HepG2 (cell line): ENCODE results near the gene TMEM250. TPM values are rescaled to one million over a fixed set of nuclear protein-coding genes. Genes with fewer than 3 reads are reported as not detected.

Experiments
- ATAC-seq: fragments of 200-7000 bp; cut with Tn5 transposase; 3 replicates; pipeline ENCODE4 v1.9.1; 2020; ENCODE audit warnings: mild to moderate bottlenecking, moderate library complexity
- BruUV-seq: library from RNA; stranded (reverse); fragments of 400-500 nt; replicated peaks from 2 replicates; lab custom pipeline; 2021; lab: Mats Ljungman, UMichigan
- CTCF ChIA-PET: fragments of 300-600 bp; formaldehyde crosslinking; extraction: SDS; loops from one replicate; lab custom pipeline; 2021; ENCODE audit warnings: low total read pairs, inconsistent platforms, low intra/inter-chr PET ratio; lab: Yijun Ruan, JAX
- POLR2A ChIA-PET: fragments of 350-600 bp; sonication (Branson Sonifier 250); formaldehyde crosslinking; loops from one replicate; lab custom pipeline; 2020; ENCODE audit warnings: antibody characterized with exemption, inconsistent platforms; lab: Yijun Ruan, JAX
- DNase-seq: peaks from one replicate; pipeline ENCODE4 v3.0.0-alpha.2; 2015; ENCODE audit warnings: low spot score
- FAIRE-seq: peaks from 3 replicates; lab custom pipeline; 2011; peaks lifted over from hg19 to GRCh38; lab: Jason Lieb, UNC
- H2AFZ ChIP-seq: one replicate; pipeline ENCODE4 v1.6.1; 2011; ENCODE audit warnings: low read length, inconsistent platforms
- H3K27ac ChIP-seq: fragments of 300-600 bp; 3 replicates; pipeline ENCODE4 v1.8.0; 2011; ENCODE audit warnings: mixed run types, mild to moderate bottlenecking, mixed read lengths, low read length, inconsistent platforms; ENCODE audit not compliant: insufficient read depth; ENCODE audit errors: extremely low read length
- H3K27me3 ChIP-seq, 2 experiments: fragments of 200-600 bp in 1 of 2; 2 replicates in 1 of 2; 3 replicates in 1 of 2; pipeline versions ENCODE4 v1.6.0 to v1.8.0; 2011; ENCODE audit warnings: low read length in 2 of 2, mild to moderate bottlenecking in 2 of 2, moderate library complexity in 2 of 2, inconsistent platforms in 1 of 2; ENCODE audit not compliant: insufficient read depth in 2 of 2, control insufficient read depth in 1 of 2
- H3K36me3 ChIP-seq, 2 experiments: fragments of 200-600 bp in 1 of 2; replicated peaks in 1 of 2; 2 replicates in 1 of 2; 3 replicates in 1 of 2; pipeline versions ENCODE4 v1.5.1 to v1.8.0; 2011; ENCODE audit warnings: low read length in 2 of 2, inconsistent platforms in 1 of 2; ENCODE audit not compliant: insufficient read depth in 2 of 2, control insufficient read depth in 1 of 2
- H3K4me1 ChIP-seq: 2 replicates; pipeline ENCODE4 v1.5.1; 2012; ENCODE audit warnings: low read length, inconsistent platforms; ENCODE audit not compliant: insufficient read depth
- H3K4me2 ChIP-seq: 2 replicates; pipeline ENCODE4 v1.6.0; 2011; ENCODE audit warnings: low read depth, low read length, inconsistent platforms
- H3K4me3 ChIP-seq, 3 experiments: fragments of 200-600 bp in 1 of 3; sonication (generic), shearing (Covaris generic) in 1 of 3; replicated peaks in 1 of 3; 2 replicates each; pipeline ENCODE4 v1.5.1; 2011 to 2016; ENCODE audit warnings: low read length in 3 of 3, inconsistent platforms in 2 of 3, low read depth in 2 of 3, mild to moderate bottlenecking in 2 of 3, control low read depth in 1 of 3, mixed read lengths in 1 of 3; ENCODE audit not compliant: insufficient read depth in 1 of 3
- H3K79me2 ChIP-seq: one replicate; pipeline ENCODE4 v1.6.1; 2011; ENCODE audit warnings: low read length, inconsistent platforms; ENCODE audit not compliant: insufficient read depth
- H3K9ac ChIP-seq: 2 replicates; pipeline ENCODE4 v1.6.0; 2011; ENCODE audit warnings: mild to moderate bottlenecking, low read depth, low read length, inconsistent platforms; ENCODE audit not compliant: insufficient read depth
- H3K9me3 ChIP-seq: 2 replicates; pipeline ENCODE4 v1.5.1; 2012; ENCODE audit warnings: mild to moderate bottlenecking, low read length
- H4K20me1 ChIP-seq: 2 replicates; pipeline ENCODE4 v1.6.0; 2011; ENCODE audit warnings: inconsistent platforms, mild to moderate bottlenecking, low read length, moderate library complexity; ENCODE audit not compliant: insufficient read depth
- DBP ChIP-seq: sonication (generic); formaldehyde crosslinking; IDR thresholded peaks from 2 replicates; pipeline ENCODE4 v1.4.0; 2020; ENCODE audit warnings: missing genetic modification reagents; ENCODE audit errors: not compliant biosample characterization
- MATR3 ChIP-seq: sonication (generic); formaldehyde crosslinking; IDR thresholded peaks from 2 replicates; pipeline ENCODE4 v1.4.0; 2020; ENCODE audit warnings: missing genetic modification reagents
- PRDM15 ChIP-seq: sonication (generic); formaldehyde crosslinking; IDR thresholded peaks from 2 replicates; pipeline ENCODE4 v1.4.0; 2020; ENCODE audit warnings: missing genetic modification reagents
- SMAD9 ChIP-seq: sonication (generic); formaldehyde crosslinking; IDR thresholded peaks from 2 replicates; pipeline ENCODE4 v1.5.1; 2020; ENCODE audit warnings: mild to moderate bottlenecking, missing genetic modification reagents
- STAT5B ChIP-seq: sonication (generic); formaldehyde crosslinking; IDR thresholded peaks from 2 replicates; pipeline ENCODE4 v1.4.0; 2020; ENCODE audit warnings: missing genetic modification reagents
- ZNF414 ChIP-seq: sonication (generic); formaldehyde crosslinking; IDR thresholded peaks from 2 replicates; pipeline ENCODE4 v1.5.0; 2020; ENCODE audit warnings: missing genetic modification reagents
- ZSCAN29 ChIP-seq: sonication (generic); formaldehyde crosslinking; conservative IDR thresholded peaks from 2 replicates; pipeline ENCODE4 v1.4.0; 2020; ENCODE audit warnings: mild to moderate bottlenecking, missing genetic modification reagents
- WGBS: methylation state at CpG from one replicate; pipeline ENCODE4 v1.1.6; 2017; ENCODE audit warnings: low lambda C conversion rate; 5-methylcytosine and 5-hydroxymethylcytosine counted together
- in situ Hi-C: cut with HindIII; loops from 2 replicates; pipeline ENCODE4 v1.10.0; 2017; ENCODE audit warnings: low pct_unique_long_range_greater_than_20kb; ENCODE audit not compliant: extremely low pct_ligation_motif_present
- intact Hi-C: fragments of 100-400 bp; cut with micrococcal nuclease; formaldehyde crosslinking; loops from one replicate; pipeline ENCODE4 v1.10.0; 2022; ENCODE audit not compliant: unreplicated experiment
- polyA plus RNA-seq, 8 experiments: library from polyadenylated mRNA; depleted of rRNA in 3 of 8; stranded (reverse) in 7 of 8; unstranded in 1 of 8; fragments of >200 nt; fragmentation: Illumina TruSeq in 4 of 8; extraction: Trizol in 4 of 8; gene quantifications; 2 replicates each; pipeline versions ENCODE4 v1.2.1 to v1.2.3, GENCODE V29; 2011 to 2016; ENCODE audit warnings: low read depth in 4 of 8, missing spikeins in 1 of 8, mixed read lengths in 1 of 8; ENCODE audit not compliant: insufficient read depth in 1 of 8
- total RNA-seq, 5 experiments: library from RNA; depleted of rRNA; stranded (reverse); fragments of >200 nt; fragmentation: Illumina TruSeq; extraction: Trizol; gene quantifications; 2 replicates each; pipeline ENCODE4 v1.2.3, GENCODE V29; 2016; ENCODE audit warnings: low read depth in 1 of 5

The TMEM250 gene
- total and polyA plus RNA-seq, 2 of the 13 experiments (the other 11 are each of a cell fraction or from before 2014, with no cell fraction given): 5.5 to 13.9 TPM

- TF ChIP-seq ZNF414 (no peak), MATR3 (CRISPR knock-in tag) (no peak), SMAD9 (CRISPR knock-in tag) (no peak), STAT5B (CRISPR knock-in tag) (no peak)
Measured at GRCh38 chr9:136149337-136149736, 30.7 kb upstream of the TMEM250 start (continued).

DNA sequence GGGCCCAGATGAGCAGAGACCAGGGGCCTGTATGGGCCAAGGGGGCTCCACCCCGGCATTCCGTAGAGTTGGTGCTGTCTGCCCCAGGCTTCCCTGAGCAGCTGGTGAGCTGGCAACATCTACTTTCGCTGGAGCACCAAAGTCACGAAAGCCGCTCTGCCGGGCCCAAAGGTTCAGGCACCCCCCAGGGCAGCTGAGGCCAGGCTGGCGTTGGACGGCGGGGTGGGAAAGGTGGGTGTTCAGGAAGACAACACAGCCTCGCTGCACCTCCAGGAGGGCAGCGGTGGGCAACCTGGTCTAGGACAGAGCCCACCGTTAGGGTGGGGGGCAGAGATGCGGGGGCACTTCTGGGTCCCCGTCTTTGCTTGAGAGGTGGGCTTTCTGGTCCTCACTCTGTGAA, 30.1 kb upstream of the TMEM250 start:
- in situ Hi-C loops (no loop called here), intact Hi-C loops (no loop called here)
- no CpG with 5 or more reads among the region's 14 CpGs for WGBS
- ATAC-seq (no peak), DNase-seq (no peak), FAIRE-seq (no peak)
- Histone ChIP-seq H2AFZ (no peak overlapping the region), H3K4me1 (peaks cover 15% of the 10 kb centered on the region), H3K27ac (no peak overlapping the region), H3K9me3 (no peaks in the 10 kb centered on the region), H3K79me2 (no peaks in the 10 kb centered on the region), H3K36me3 (no peaks in the 10 kb centered on the region), H3K27me3 (peaks cover 2 to 65% of the 10 kb centered on the region in 2 experiments; a peak in 4 of 5 replicates), H4K20me1 (no peaks in the 10 kb centered on the region), H3K4me3 (no peak overlapping the region), H3K4me2 (no peak overlapping the region; the same call in 1 of the 2 replicates), H3K9ac (no peak overlapping the region)
- POLR2A ChIA-PET: no interaction called here
- CTCF ChIA-PET: no interaction called here
- TF ChIP-seq DBP (CRISPR knock-in tag) (no peak), PRDM15 (CRISPR knock-in tag) (no peak), ZSCAN29 (CRISPR knock-in tag) (no peak)
- BruUV-seq: no TSS peak
